ENCODE results near the gene SLC22A24. TPM values are rescaled to one million over a fixed set of nuclear protein-coding genes. Genes with fewer than 3 reads are reported as not detected.

The SLC22A24 gene
- total and polyA plus RNA-seq, 2 donors (not counting 1 experiment from before 2014, with no cell fraction given), result not detected

DNA sequence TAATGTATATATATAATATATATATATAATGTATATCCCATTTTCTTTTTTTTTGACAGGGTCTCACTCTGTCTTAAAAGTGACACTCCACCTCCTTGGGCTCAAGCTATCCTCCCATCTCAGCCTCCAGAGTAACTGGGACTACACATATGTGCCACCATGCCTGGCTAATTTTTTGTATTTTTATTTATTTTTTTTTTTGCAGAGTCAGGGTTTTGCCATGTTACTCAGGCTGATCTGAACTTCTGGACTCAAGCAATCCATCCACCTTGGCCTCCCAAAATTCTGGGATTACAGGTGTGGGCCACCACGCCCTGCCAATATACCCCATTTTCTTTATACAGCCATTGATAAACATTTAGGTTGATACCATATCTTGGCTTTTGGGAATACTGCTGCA is 33.9 kb upstream of the SLC22A24 start:
- no peak overlapping the region for H3K27ac ChIP-seq (ENCODE audit: insufficient read depth, low read length)
- H3K9me3 ChIP-seq (ENCODE audit: control insufficient read depth, insufficient read depth, low read depth, low read length), result no peaks in the 10 kb centered on the region
- no peaks in the 10 kb centered on the region for H3K27me3 ChIP-seq (ENCODE audit: control insufficient read depth, insufficient read depth, low read length)
- H3K36me3 ChIP-seq (ENCODE audit: control insufficient read depth, insufficient read depth, low read length), result no peaks in the 10 kb centered on the region
- H4K20me1 ChIP-seq (ENCODE audit: control insufficient read depth, extremely low read depth, insufficient read depth, low read length), result no peaks in the 10 kb centered on the region
- no peak overlapping the region for H3K4me2 ChIP-seq (ENCODE audit: extremely low read depth, insufficient read depth, low read length)
- H3K9ac ChIP-seq (ENCODE audit: insufficient read depth, low read length), result no peak overlapping the region
- H3K4me1 ChIP-seq (ENCODE audit: control insufficient read depth, extremely low read depth, insufficient read depth, low read length), result no peaks in the 10 kb centered on the region
- DNase-seq (ENCODE audit: low read depth in 2 of 2), result no peak
- H2AFZ ChIP-seq (ENCODE audit: low read length), result no peak overlapping the region
- H3K79me2 ChIP-seq (ENCODE audit: control insufficient read depth, insufficient read depth, low read length), result no peaks in the 10 kb centered on the region
- no peak overlapping the region for H3K4me3 ChIP-seq (replicated peaks in 1 of 4; ENCODE audit: control extremely low read depth in 1 of 4, insufficient read depth in 1 of 4, low read depth in 3 of 4, low read length in 4 of 4)
- TF ChIP-seq EZH2 (IDR thresholded peaks at IDR 0.05; ENCODE audit: low read length, missing control alignments), result no peak
- TF ChIP-seq, protein P1, sequence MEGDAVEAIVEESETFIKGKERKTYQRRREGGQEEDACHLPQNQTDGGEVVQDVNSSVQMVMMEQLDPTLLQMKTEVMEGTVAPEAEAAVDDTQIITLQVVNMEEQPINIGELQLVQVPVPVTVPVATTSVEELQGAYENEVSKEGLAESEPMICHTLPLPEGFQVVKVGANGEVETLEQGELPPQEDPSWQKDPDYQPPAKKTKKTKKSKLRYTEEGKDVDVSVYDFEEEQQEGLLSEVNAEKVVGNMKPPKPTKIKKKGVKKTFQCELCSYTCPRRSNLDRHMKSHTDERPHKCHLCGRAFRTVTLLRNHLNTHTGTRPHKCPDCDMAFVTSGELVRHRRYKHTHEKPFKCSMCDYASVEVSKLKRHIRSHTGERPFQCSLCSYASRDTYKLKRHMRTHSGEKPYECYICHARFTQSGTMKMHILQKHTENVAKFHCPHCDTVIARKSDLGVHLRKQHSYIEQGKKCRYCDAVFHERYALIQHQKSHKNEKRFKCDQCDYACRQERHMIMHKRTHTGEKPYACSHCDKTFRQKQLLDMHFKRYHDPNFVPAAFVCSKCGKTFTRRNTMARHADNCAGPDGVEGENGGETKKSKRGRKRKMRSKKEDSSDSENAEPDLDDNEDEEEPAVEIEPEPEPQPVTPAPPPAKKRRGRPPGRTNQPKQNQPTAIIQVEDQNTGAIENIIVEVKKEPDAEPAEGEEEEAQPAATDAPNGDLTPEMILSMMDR (conservative IDR thresholded peaks at IDR 0.05 in 1 of 2, IDR thresholded peaks at IDR 0.05 in 1 of 2; ENCODE audit: low read depth in 1 of 2, low read length in 2 of 2), result no peak

- Histone ChIP-seq H3K79me2 (ENCODE audit: control insufficient read depth, insufficient read depth, low read length) (no peaks in the 10 kb centered on the region), H2AFZ (ENCODE audit: low read length) (no peak overlapping the region), H3K4me3 (replicated peaks in 1 of 4; ENCODE audit: control extremely low read depth in 1 of 4, insufficient read depth in 1 of 4, low read depth in 3 of 4, low read length in 4 of 4) (no peak overlapping the region), H3K27me3 (ENCODE audit: control insufficient read depth, insufficient read depth, low read length) (no peaks in the 10 kb centered on the region), H3K4me1 (ENCODE audit: control insufficient read depth, extremely low read depth, insufficient read depth, low read length) (no peaks in the 10 kb centered on the region), H3K36me3 (ENCODE audit: control insufficient read depth, insufficient read depth, low read length) (no peaks in the 10 kb centered on the region), H3K4me2 (ENCODE audit: extremely low read depth, insufficient read depth, low read length) (no peak overlapping the region), H3K27ac (ENCODE audit: insufficient read depth, low read length) (no peak overlapping the region), H3K9ac (ENCODE audit: insufficient read depth, low read length) (no peak overlapping the region), H4K20me1 (ENCODE audit: control insufficient read depth, extremely low read depth, insufficient read depth, low read length) (no peaks in the 10 kb centered on the region), H3K9me3 (ENCODE audit: control insufficient read depth, insufficient read depth, low read depth, low read length) (no peaks in the 10 kb centered on the region)
- no peak for DNase-seq (ENCODE audit: low read depth in 2 of 2)
- no peak for TF ChIP-seq EZH2 (IDR thresholded peaks at IDR 0.05; ENCODE audit: low read length, missing control alignments)
- TF ChIP-seq, protein P1 (conservative IDR thresholded peaks at IDR 0.05 in 1 of 2, IDR thresholded peaks at IDR 0.05 in 1 of 2; ENCODE audit: low read depth in 1 of 2, low read length in 2 of 2), result no peak
These were observed 21.8 kb upstream of the SLC22A24 start for GRCh38 chr11:63165706-63166310.

DNA sequence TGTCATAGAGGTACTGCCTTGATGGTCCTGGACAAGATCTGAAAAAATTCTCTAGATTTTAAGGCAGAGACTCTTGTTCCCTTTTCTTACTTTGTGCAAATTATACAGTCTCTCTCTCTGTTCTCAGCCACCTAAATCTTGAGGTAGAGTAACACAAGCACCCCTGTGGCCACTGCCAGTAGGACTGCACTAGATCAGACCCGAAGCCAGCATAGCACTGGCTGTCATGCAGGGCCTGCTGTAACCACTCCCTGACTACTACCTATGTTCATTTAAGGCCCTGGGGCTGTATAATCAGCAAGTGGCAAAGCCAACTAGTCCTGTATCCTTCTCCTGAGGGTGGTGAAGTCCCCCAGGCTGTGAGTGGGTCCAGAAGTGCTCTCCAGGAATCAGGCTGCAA is 11.8 kb upstream of the SLC22A24 start:
- no peaks in the 10 kb centered on the region for H3K36me3 ChIP-seq (ENCODE audit: control insufficient read depth, insufficient read depth, low read length)
- no peaks in the 10 kb centered on the region for H3K79me2 ChIP-seq (ENCODE audit: control insufficient read depth, insufficient read depth, low read length)
- H3K9me3 ChIP-seq (ENCODE audit: control insufficient read depth, insufficient read depth, low read depth, low read length), result no peaks in the 10 kb centered on the region
- H3K27me3 ChIP-seq (ENCODE audit: control insufficient read depth, insufficient read depth, low read length), result no peaks in the 10 kb centered on the region
- no peak overlapping the region for H3K4me2 ChIP-seq (ENCODE audit: extremely low read depth, insufficient read depth, low read length)
- no peaks in the 10 kb centered on the region for H4K20me1 ChIP-seq (ENCODE audit: control insufficient read depth, extremely low read depth, insufficient read depth, low read length)
- H3K4me1 ChIP-seq (ENCODE audit: control insufficient read depth, extremely low read depth, insufficient read depth, low read length), result no peaks in the 10 kb centered on the region
- no peak overlapping the region for H3K9ac ChIP-seq (ENCODE audit: insufficient read depth, low read length)
- H3K4me3 ChIP-seq (replicated peaks in 1 of 4; ENCODE audit: control extremely low read depth in 1 of 4, insufficient read depth in 1 of 4, low read depth in 3 of 4, low read length in 4 of 4), result no peak overlapping the region
- H2AFZ ChIP-seq (ENCODE audit: low read length), result no peak overlapping the region
- no peak for DNase-seq (ENCODE audit: low read depth in 2 of 2)
- no peak overlapping the region for H3K27ac ChIP-seq (ENCODE audit: insufficient read depth, low read length)
- TF ChIP-seq, protein P1 (conservative IDR thresholded peaks at IDR 0.05 in 1 of 2, IDR thresholded peaks at IDR 0.05 in 1 of 2; ENCODE audit: low read depth in 1 of 2, low read length in 2 of 2), result no peak
- TF ChIP-seq EZH2 (IDR thresholded peaks at IDR 0.05; ENCODE audit: low read length, missing control alignments), result no peak
